ENCODE measurements around the gene MOCOS.

The MOCOS gene

GRCh38 chr18:36179562-36180355 is 7.5 kb upstream of the MOCOS start:
- peak; percentile 81 for DNase-seq

- DNase-seq, result no peak
These were observed 5.9 kb upstream of the MOCOS start for GRCh38 chr18:36181441-36181840.

- DNase-seq, result no peak
These were observed 5.3 kb upstream of the MOCOS start for GRCh38 chr18:36181898-36182506.

- DNase-seq, result no peak
These were observed 4.3 kb upstream of the MOCOS start for GRCh38 chr18:36183033-36183432.

- DNase-seq, result no peak
These were observed 3.3 kb upstream of the MOCOS start for GRCh38 chr18:36183987-36184386.

GRCh38 chr18:36185157-36185556 is 2.1 kb upstream of the MOCOS start:
- DNase-seq, result no peak

- no peak for DNase-seq
These were observed 1.3 kb upstream of the MOCOS start for GRCh38 chr18:36185901-36186460.

- no peak for DNase-seq
These were observed 670 bp upstream of the MOCOS start for GRCh38 chr18:36186461-36187192.

- peak; percentile 34 for DNase-seq
These were observed 777 bp downstream of the MOCOS start for GRCh38 chr18:36187826-36188721.

- DNase-seq, result no peak
These were observed 1.6 kb downstream of the MOCOS start for GRCh38 chr18:36188916-36189315.

GRCh38 chr18:36189486-36189885 is 2.2 kb downstream of the MOCOS start:
- no peak for DNase-seq

- no peak for DNase-seq
These were observed 4.0 kb downstream of the MOCOS start for GRCh38 chr18:36191286-36191685.

GRCh38 chr18:36191711-36192110 is 4.4 kb downstream of the MOCOS start:
- DNase-seq, result no peak

- DNase-seq, result no peak
These were observed 7.5 kb downstream of the MOCOS start for GRCh38 chr18:36194600-36195315.

- DNase-seq, result no peak
These were observed 8.3 kb downstream of the MOCOS start for GRCh38 chr18:36195427-36196122.

- DNase-seq, result no peak
These were observed 9.1 kb downstream of the MOCOS start for GRCh38 chr18:36196238-36196995.

GRCh38 chr18:36197511-36198166 is 10.3 kb downstream of the MOCOS start:
- DNase-seq, result no peak

GRCh38 chr18:36199691-36200295 is 12.5 kb downstream of the MOCOS start:
- DNase-seq, result no peak

- no peak for DNase-seq
These were observed 13.1 kb downstream of the MOCOS start for GRCh38 chr18:36200354-36200771.

All from fibroblast of skin of right quadriceps (primary cell).